CD4-positive, alpha-beta T cell (primary cell): Measurements from ENCODE around the gene SMAD3. TPM values are rescaled to one million over a fixed set of nuclear protein-coding genes. Genes with fewer than 3 reads are reported as not detected.
A peak's percentile ranks its signal among the peaks of the same experiment; 100 is the strongest.

Experiments used
- ATAC-seq: fragments of 200-7000 bp; cut with Tn5 transposase; one replicate; pipeline ENCODE4 v1.10.0; 2022; ENCODE audit warnings: mild to moderate bottlenecking; ENCODE audit not compliant: poor library complexity
- CTCF ChIA-PET: fragments of 350-600 bp; sonication (Branson Sonifier 250); formaldehyde crosslinking; loops from one replicate; lab custom pipeline; 2021; ENCODE audit warnings: antibody characterized with exemption, inconsistent platforms; lab: Charles Lee
- POLR2A ChIA-PET: fragments of 350-600 bp; sonication (Branson Sonifier 250); formaldehyde crosslinking; loops from one replicate; lab custom pipeline; 2021; ENCODE audit warnings: antibody characterized with exemption, inconsistent platforms; lab: Charles Lee
- DNase-seq, 14 experiments: peaks; one replicate each; pipeline ENCODE4 v3.0.0-alpha.2; 2013 to 2020; ENCODE audit warnings: mixed read lengths in 2 of 14
- H3K27ac ChIP-seq, 2 donors: one replicate each; pipeline versions ENCODE4 v1.5.1 to v1.7.0; 2013; ENCODE audit warnings: low read length in 2 of 2, low read depth in 1 of 2, mild to moderate bottlenecking in 1 of 2
- H3K27me3 ChIP-seq, 2 experiments: 1 replicate in 1 of 2; 2 replicates in 1 of 2; pipeline versions ENCODE4 v1.6.1 to v1.7.0; 2013; ENCODE audit warnings: low read length in 2 of 2, control low read depth in 1 of 2, mild to moderate bottlenecking in 1 of 2, moderate library complexity in 1 of 2; ENCODE audit not compliant: insufficient read depth in 2 of 2, control insufficient read depth in 1 of 2
- H3K36me3 ChIP-seq: one replicate; pipeline ENCODE4 v1.6.1; 2013; ENCODE audit warnings: low read length, control low read depth; ENCODE audit not compliant: insufficient read depth
- H3K4me1 ChIP-seq: one replicate; pipeline ENCODE4 v1.6.1; 2013; ENCODE audit warnings: low read length, control low read depth; ENCODE audit not compliant: insufficient read depth
- H3K4me3 ChIP-seq: one replicate; pipeline ENCODE4 v1.5.1; 2013; ENCODE audit warnings: mild to moderate bottlenecking, low read length, moderate library complexity
- H3K9me3 ChIP-seq, 2 experiments: 1 replicate in 1 of 2; 2 replicates in 1 of 2; pipeline versions ENCODE4 v1.6.1 to v1.7.0; 2013; ENCODE audit warnings: low read length in 2 of 2, mild to moderate bottlenecking in 2 of 2, control low read depth in 1 of 2, moderate library complexity in 1 of 2; ENCODE audit not compliant: control insufficient read depth in 1 of 2, insufficient read depth in 1 of 2
- H3K27ac Mint-ChIP-seq: one replicate; pipeline ENCODE4 v1.8.0; 2020; ENCODE audit warnings: mixed read lengths
- H3K27me3 Mint-ChIP-seq: one replicate; pipeline ENCODE4 v1.8.0; 2021; ENCODE audit warnings: mixed read lengths
- H3K36me3 Mint-ChIP-seq: one replicate; pipeline ENCODE4 v1.8.0; 2021; ENCODE audit warnings: low read depth, mixed read lengths
- H3K4me1 Mint-ChIP-seq: one replicate; pipeline ENCODE4 v1.8.0; 2021; ENCODE audit warnings: low read depth, mixed read lengths
- H3K4me3 Mint-ChIP-seq: one replicate; pipeline ENCODE4 v1.8.0; 2020; ENCODE audit warnings: mild to moderate bottlenecking, mixed read lengths
- H3K9me3 Mint-ChIP-seq: one replicate; pipeline ENCODE4 v1.8.0; 2020; ENCODE audit warnings: mixed read lengths
- CTCF ChIP-seq: fragments of 200-600 bp; IDR thresholded peaks from one replicate; pipeline ENCODE4 v1.8.0; 2022; ENCODE audit warnings: antibody characterized with exemption, mild to moderate bottlenecking
- intact Hi-C, 2 experiments: fragments of 100-400 bp; cut with DNase I in 1 of 2; cut with micrococcal nuclease in 1 of 2; formaldehyde crosslinking; loops; one replicate each; pipeline versions ENCODE4 v1.15.1 to v1.9.0; 2023 to 2025; cut with DNase I, micrococcal nuclease
- total RNA-seq, 174 experiments: library from RNA in 2 of 174; stranded (reverse) in 2 of 174; gene quantifications; one replicate each; pipeline ENCODE4 v1.2.3 and lab custom pipeline; 2021 to 2026

The SMAD3 gene
- total RNA-seq, 2 experiments from 2014 or later = 30.0 to 31.0 TPM

GRCh38 chr15:67067930-67068551 is 2.6 kb downstream of the SMAD3 start:
- peak overlapping the region; percentile 36 to 51 for H3K27ac ChIP-seq
- ATAC-seq = peak; percentile 34
- H3K4me3 Mint-ChIP-seq = peak overlapping the region; percentile 95
- no peaks in the 10 kb centered on the region for H3K27me3 ChIP-seq
- no peaks in the 10 kb centered on the region for H3K9me3 Mint-ChIP-seq
- H3K4me1 Mint-ChIP-seq = peaks cover 71% of the 10 kb centered on the region
- no peaks in the 10 kb centered on the region for H3K9me3 ChIP-seq
- peaks cover 30% of the 10 kb centered on the region for H3K36me3 Mint-ChIP-seq
- TF ChIP-seq CTCF = no peak
- H3K27ac Mint-ChIP-seq = peak overlapping the region; percentile 92
- ChIA-PET CTCF (interaction anchor here (1.1 to 1.6 kb wide), 3 partner anchors 35 to 172 kb away, joined by 3 read pairs; no protein-coding TSS in a partner anchor), POLR2A (interaction anchor here (0.6 to 8.4 kb wide), 8 partner anchors 13 to 81 kb away, joined by 3 to 119 read pairs (median 6); no protein-coding TSS in a partner anchor)
- intact Hi-C loops = loop anchor here (2.0 to 10.0 kb wide), 5 partner anchors 15 to 187 kb away; partner anchors contain the start of genes AAGAB (in 2 of the 2) and IQCH (in 2 of the 2)
- peaks cover 16% of the 10 kb centered on the region for H3K36me3 ChIP-seq
- DNase-seq = peak in 3 of 14 experiments; percentile 48 to 55 (median 52)
- H3K4me1 ChIP-seq = peaks cover 64% of the 10 kb centered on the region
- H3K4me3 ChIP-seq = peak overlapping the region; percentile 87
- H3K27me3 Mint-ChIP-seq = no peaks in the 10 kb centered on the region

GRCh38 chr15:67068710-67069400 is 3.5 kb downstream of the SMAD3 start:
- intact Hi-C loops = loop anchor here (2.0 to 10.0 kb wide), 5 partner anchors 14 to 186 kb away; partner anchors contain the start of genes AAGAB (in 2 of the 2) and IQCH (in 2 of the 2)
- Mint-ChIP-seq H3K27me3 (no peaks in the 10 kb centered on the region), H3K4me3 (peak overlapping the region; percentile 95), H3K4me1 (peaks cover 70% of the 10 kb centered on the region), H3K9me3 (no peaks in the 10 kb centered on the region), H3K27ac (peak overlapping the region; percentile 92), H3K36me3 (peaks cover 32% of the 10 kb centered on the region)
- TF ChIP-seq CTCF = no peak
- H3K4me3 ChIP-seq = peak overlapping the region; percentile 87
- POLR2A ChIA-PET = interaction anchor here (0.6 to 8.4 kb wide), 16 partner anchors 13 to 186 kb away, joined by 3 to 119 read pairs (median 4); partner anchors contain the start of genes AAGAB and IQCH
- H3K4me1 ChIP-seq = peaks cover 70% of the 10 kb centered on the region
- CTCF ChIA-PET = interaction anchor here (1.0 to 2.9 kb wide), 5 partner anchors 12 to 171 kb away, joined by 3 to 13 read pairs (median 3); no protein-coding TSS in a partner anchor
- ATAC-seq (peak; percentile 21), DNase-seq (peak in 4 of 14 experiments; percentile 32 to 58 (median 52))
- H3K36me3 ChIP-seq = peaks cover 16% of the 10 kb centered on the region
- H3K9me3 ChIP-seq = no peaks in the 10 kb centered on the region
- peak overlapping the region; percentile 31 to 47 for H3K27ac ChIP-seq
- H3K27me3 ChIP-seq = no peaks in the 10 kb centered on the region

- Mint-ChIP-seq H3K27ac (peak overlapping the region; percentile 92), H3K4me1 (peaks cover 77% of the 10 kb centered on the region), H3K36me3 (peaks cover 35% of the 10 kb centered on the region), H3K4me3 (peak overlapping the region; percentile 46), H3K27me3 (no peaks in the 10 kb centered on the region), H3K9me3 (no peaks in the 10 kb centered on the region)
- H3K36me3 ChIP-seq = peaks cover 16% of the 10 kb centered on the region
- peaks cover 67% of the 10 kb centered on the region for H3K4me1 ChIP-seq
- ChIA-PET POLR2A (interaction anchor here (1.0 to 8.4 kb wide), 5 partner anchors 11 to 41 kb away, joined by 3 to 119 read pairs (median 5); no protein-coding TSS in a partner anchor), CTCF (interaction anchor here (2.9 kb wide), 1 partner anchor 11 kb away, joined by 13 read pairs; no protein-coding TSS in a partner anchor)
- no peak overlapping the region for H3K4me3 ChIP-seq
- no peaks in the 10 kb centered on the region for H3K9me3 ChIP-seq
- no peak overlapping the region for H3K27ac ChIP-seq
- intact Hi-C loops = no loop called here
- no peak for DNase-seq
- no peak for TF ChIP-seq CTCF
- ATAC-seq = no peak
- no peaks in the 10 kb centered on the region for H3K27me3 ChIP-seq
These were observed 4.7 kb downstream of the SMAD3 start for GRCh38 chr15:67070150-67070549.
